ENCODE data around the gene CPEB2.

Gene CPEB2

GRCh38 chr4:15025693-15026092 is 23.4 kb downstream of the CPEB2 start:
- TF ChIP-seq CTCF (IDR thresholded peaks at IDR 0.05; ENCODE audit: control insufficient read depth, insufficient read depth, low read depth, low read length, missing control alignments): no peak
- no peak for DNase-seq (ENCODE audit: low read depth)
- H3K4me3 ChIP-seq (ENCODE audit: control insufficient read depth, low read depth, low read length): no peak overlapping the region

- TF ChIP-seq CTCF (IDR thresholded peaks at IDR 0.05; ENCODE audit: control insufficient read depth, insufficient read depth, low read depth, low read length, missing control alignments): no peak
- no peak overlapping the region for H3K4me3 ChIP-seq (ENCODE audit: control insufficient read depth, low read depth, low read length)
- DNase-seq (ENCODE audit: low read depth): no peak
Observed at GRCh38 chr4:15027921-15028435, 25.7 kb downstream of the CPEB2 start.

DNA sequence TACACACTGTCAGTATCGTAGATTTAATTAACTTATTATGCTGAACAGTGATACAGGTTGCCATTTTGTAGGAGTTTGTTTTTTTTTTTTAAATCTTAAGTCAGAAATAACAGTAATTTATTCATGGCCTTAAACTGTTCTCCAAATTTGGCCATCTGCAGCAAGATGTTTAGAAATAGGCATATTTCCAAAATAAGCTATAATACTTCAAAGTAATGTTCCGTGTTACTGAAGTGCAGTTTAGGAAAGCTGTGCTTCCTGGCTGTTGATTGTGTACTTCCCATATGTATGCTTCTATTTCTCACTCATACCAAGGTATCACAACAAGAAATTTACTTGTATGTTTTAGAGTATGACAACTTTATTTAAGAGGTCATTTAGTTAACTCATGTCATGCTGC is 28.9 kb downstream of the CPEB2 start:
- no peak overlapping the region for H3K4me3 ChIP-seq (ENCODE audit: control insufficient read depth, low read depth, low read length)
- no peak for DNase-seq (ENCODE audit: low read depth)
- no peak for TF ChIP-seq CTCF (IDR thresholded peaks at IDR 0.05; ENCODE audit: control insufficient read depth, insufficient read depth, low read depth, low read length, missing control alignments)

DNA sequence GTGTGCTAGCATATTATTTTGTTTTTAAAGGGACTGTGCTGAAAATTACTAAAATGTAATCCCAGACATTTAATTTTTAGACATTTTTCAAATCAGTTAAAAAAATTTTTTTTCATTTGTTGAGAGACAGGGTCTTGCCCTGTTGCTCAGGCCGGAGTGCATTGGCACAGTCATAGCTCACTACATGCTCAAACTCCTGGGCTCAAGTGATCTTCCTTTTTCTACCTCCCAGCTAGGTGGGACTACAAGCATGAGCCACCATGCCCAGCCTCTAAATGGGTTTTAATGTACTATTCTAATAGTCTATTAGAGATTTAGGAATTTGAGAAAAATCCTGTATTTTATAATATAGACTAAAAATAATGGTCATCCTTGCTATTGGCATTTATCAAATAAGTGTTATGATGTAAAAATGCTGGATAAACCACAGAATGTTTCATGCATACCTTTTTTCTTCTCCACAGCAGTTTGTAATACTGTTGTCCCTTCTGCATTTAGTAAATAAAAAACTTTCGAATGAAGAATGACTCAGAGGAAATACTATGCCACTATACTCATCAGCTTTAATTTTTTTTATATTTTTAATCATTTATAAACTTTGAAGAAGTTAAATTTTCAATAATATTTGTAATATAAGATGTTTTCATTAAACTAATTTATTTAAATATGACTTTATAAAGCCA is 29.9 kb downstream of the CPEB2 start:
- TF ChIP-seq CTCF (IDR thresholded peaks at IDR 0.05; ENCODE audit: control insufficient read depth, insufficient read depth, low read depth, low read length, missing control alignments): no peak
- DNase-seq (ENCODE audit: low read depth): no peak

GRCh38 chr4:15034071-15034764 is 31.9 kb downstream of the CPEB2 start:
- no peak overlapping the region for H3K4me3 ChIP-seq (ENCODE audit: control insufficient read depth, low read depth, low read length)
- peak; percentile 23 for DNase-seq (ENCODE audit: low read depth)
- TF ChIP-seq CTCF (IDR thresholded peaks at IDR 0.05; ENCODE audit: control insufficient read depth, insufficient read depth, low read depth, low read length, missing control alignments): no peak

More for the DNA sequence above, 29.9 kb downstream of the CPEB2 start:
- H3K4me3 ChIP-seq (ENCODE audit: control insufficient read depth, low read depth, low read length): no peak overlapping the region

DNA sequence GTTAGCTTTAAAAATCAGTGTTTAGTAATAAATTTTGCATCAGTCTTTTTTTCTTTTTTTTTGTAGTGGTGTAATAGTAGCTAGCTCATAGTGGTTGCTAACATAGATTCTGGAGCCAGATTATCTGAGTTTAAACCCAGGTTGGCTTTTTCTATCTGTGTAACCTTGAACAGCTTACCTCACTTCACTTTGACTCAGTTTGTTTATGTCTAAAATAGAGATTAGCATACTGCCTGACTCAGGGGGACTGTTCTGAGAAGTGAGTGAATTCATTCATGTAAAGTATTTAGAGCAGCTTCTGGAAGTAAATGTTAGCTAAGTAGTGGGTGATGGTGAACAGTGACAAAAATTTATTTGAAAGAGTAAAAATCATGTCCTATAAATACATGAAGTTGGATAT is 32.9 kb downstream of the CPEB2 start:
- no peak for TF ChIP-seq CTCF (IDR thresholded peaks at IDR 0.05; ENCODE audit: control insufficient read depth, insufficient read depth, low read depth, low read length, missing control alignments)
- H3K4me3 ChIP-seq (ENCODE audit: control insufficient read depth, low read depth, low read length): no peak overlapping the region
- no peak for DNase-seq (ENCODE audit: low read depth)

Measured in AG09309 (cell line).